ENCODE data around the gene ACTRT2.

ACTRT2 gene

GRCh38 chr1:2975466-2976179, 45.6 kb upstream of the ACTRT2 start:
- no peaks in the 10 kb centered on the region for H3K9me3 ChIP-seq (ENCODE audit: insufficient read depth, low read length, severe bottlenecking)
- H3K79me2 ChIP-seq (ENCODE audit: insufficient read depth, low read length) = no peaks in the 10 kb centered on the region
- no peak overlapping the region for H2AFZ ChIP-seq (ENCODE audit: low read depth, low read length)
- no peak overlapping the region for H3K4me2 ChIP-seq (ENCODE audit: insufficient read depth, low read length)
- no peak overlapping the region for H3K27ac ChIP-seq (ENCODE audit: low read length)
- no peak for ATAC-seq (ENCODE audit: insufficient read depth, low read depth)
- DNase-seq = no peak
- H3K9ac ChIP-seq (ENCODE audit: low read depth, low read length) = no peak overlapping the region
- peaks cover under 1% of the 10 kb centered on the region; the same call in 1 of the 2 replicates for H4K20me1 ChIP-seq (ENCODE audit: insufficient read depth, low read length)
- H3K4me1 ChIP-seq (ENCODE audit: insufficient read depth, low read length) = no peaks in the 10 kb centered on the region
- no peaks in the 10 kb centered on the region for H3K36me3 ChIP-seq (ENCODE audit: insufficient read depth, low read length)
- H3K4me3 ChIP-seq (ENCODE audit: low read depth in 1 of 2, low read length in 2 of 2) = no peak overlapping the region
- no peaks in the 10 kb centered on the region for H3K27me3 ChIP-seq (ENCODE audit: insufficient read depth, low read length, poor library complexity)
- TF ChIP-seq CTCF (IDR thresholded peaks at IDR 0.05; ENCODE audit: borderline replicate concordance, extremely low read depth, low read length, poor library complexity, severe bottlenecking) (no peak), EZH2 (IDR thresholded peaks at IDR 0.05; ENCODE audit: borderline replicate concordance, low read depth, low read length, severe bottlenecking) (no peak)

- Histone ChIP-seq H4K20me1 (ENCODE audit: insufficient read depth, low read length) (no peaks in the 10 kb centered on the region; the same call in 1 of the 2 replicates), H3K9me3 (ENCODE audit: insufficient read depth, low read length, severe bottlenecking) (no peaks in the 10 kb centered on the region)
- ATAC-seq (ENCODE audit: insufficient read depth, low read depth) = no peak
Observed at GRCh38 chr1:2976180-2976562, 45.1 kb upstream of the ACTRT2 start.

GRCh38 chr1:2977886-2978611, 43.2 kb upstream of the ACTRT2 start:
- no peak for TF ChIP-seq EZH2 (IDR thresholded peaks at IDR 0.05; ENCODE audit: borderline replicate concordance, low read depth, low read length, severe bottlenecking)
- TF ChIP-seq CTCF (IDR thresholded peaks at IDR 0.05; ENCODE audit: borderline replicate concordance, extremely low read depth, low read length, poor library complexity, severe bottlenecking) = no peak
- Histone ChIP-seq H3K9me3 (ENCODE audit: insufficient read depth, low read length, severe bottlenecking) (no peaks in the 10 kb centered on the region), H4K20me1 (ENCODE audit: insufficient read depth, low read length) (no peaks in the 10 kb centered on the region; the same call in 1 of the 2 replicates), H3K4me2 (ENCODE audit: insufficient read depth, low read length) (no peak overlapping the region), H3K27ac (ENCODE audit: low read length) (no peak overlapping the region), H3K9ac (ENCODE audit: low read depth, low read length) (no peak overlapping the region), H3K79me2 (ENCODE audit: insufficient read depth, low read length) (no peaks in the 10 kb centered on the region), H3K4me1 (ENCODE audit: insufficient read depth, low read length) (no peaks in the 10 kb centered on the region), H3K4me3 (ENCODE audit: low read depth in 1 of 2, low read length in 2 of 2) (no peak overlapping the region), H3K36me3 (ENCODE audit: insufficient read depth, low read length) (no peaks in the 10 kb centered on the region), H2AFZ (ENCODE audit: low read depth, low read length) (no peak overlapping the region), H3K27me3 (ENCODE audit: insufficient read depth, low read length, poor library complexity) (no peaks in the 10 kb centered on the region)
- DNase-seq (no peak), ATAC-seq (ENCODE audit: insufficient read depth, low read depth) (no peak)

More at GRCh38 chr1:2976180-2976562, 45.1 kb upstream of the ACTRT2 start:
- Histone ChIP-seq H3K4me1 (ENCODE audit: insufficient read depth, low read length) (no peaks in the 10 kb centered on the region), H3K36me3 (ENCODE audit: insufficient read depth, low read length) (no peaks in the 10 kb centered on the region), H3K4me3 (ENCODE audit: low read depth in 1 of 2, low read length in 2 of 2) (no peak overlapping the region), H3K27ac (ENCODE audit: low read length) (no peak overlapping the region), H3K9ac (ENCODE audit: low read depth, low read length) (no peak overlapping the region), H2AFZ (ENCODE audit: low read depth, low read length) (no peak overlapping the region), H3K27me3 (ENCODE audit: insufficient read depth, low read length, poor library complexity) (no peaks in the 10 kb centered on the region), H3K79me2 (ENCODE audit: insufficient read depth, low read length) (no peaks in the 10 kb centered on the region), H3K4me2 (ENCODE audit: insufficient read depth, low read length) (no peak overlapping the region)
- no peak for DNase-seq
- TF ChIP-seq CTCF (IDR thresholded peaks at IDR 0.05; ENCODE audit: borderline replicate concordance, extremely low read depth, low read length, poor library complexity, severe bottlenecking) (no peak), EZH2 (IDR thresholded peaks at IDR 0.05; ENCODE audit: borderline replicate concordance, low read depth, low read length, severe bottlenecking) (no peak)
